Astrocyte (in vitro differentiated cells and primary cell): ENCODE results near the gene GINS3. TPM values are rescaled to one million over a fixed set of nuclear protein-coding genes. Genes with fewer than 3 reads are reported as not detected.

Experiments used
- DNase-seq: peaks from one replicate; pipeline ENCODE4 v3.0.0-alpha.2; 2010; ENCODE audit warnings: low read depth
- FAIRE-seq: peaks from 2 replicates; lab custom pipeline; 2011; peaks lifted over from hg19 to GRCh38; lab: Jason Lieb, UNC
- H2AFZ ChIP-seq: 2 replicates; pipeline ENCODE4 v1.6.0; 2012; ENCODE audit warnings: low read depth, low read length, inconsistent platforms
- H3K27ac ChIP-seq: 2 replicates; pipeline ENCODE4 v1.5.1; 2011; ENCODE audit warnings: low read depth, low read length, inconsistent platforms
- H3K27me3 ChIP-seq: 2 replicates; pipeline ENCODE4 v1.6.0; 2011; ENCODE audit warnings: low read length, inconsistent platforms; ENCODE audit not compliant: insufficient read depth
- H3K36me3 ChIP-seq: 2 replicates; pipeline ENCODE4 v1.5.1; 2011; ENCODE audit warnings: low read length, inconsistent platforms; ENCODE audit not compliant: insufficient read depth
- H3K4me1 ChIP-seq: 2 replicates; pipeline ENCODE4 v1.5.1; 2011; ENCODE audit warnings: low read length, inconsistent platforms; ENCODE audit not compliant: insufficient read depth
- H3K4me2 ChIP-seq: 2 replicates; pipeline ENCODE4 v1.6.0; 2012; ENCODE audit warnings: low read length, inconsistent platforms
- H3K4me3 ChIP-seq: 2 replicates; pipeline ENCODE4 v1.5.1; 2011; ENCODE audit warnings: low read depth, mild to moderate bottlenecking, low read length, inconsistent platforms; ENCODE audit not compliant: insufficient read depth
- H3K79me2 ChIP-seq: 2 replicates; pipeline ENCODE4 v1.6.0; 2012; ENCODE audit warnings: mild to moderate bottlenecking, low read length, inconsistent platforms; ENCODE audit not compliant: insufficient read depth
- H3K9ac ChIP-seq: 2 replicates; pipeline ENCODE4 v1.6.0; 2012; ENCODE audit warnings: mild to moderate bottlenecking, low read length, inconsistent platforms
- H3K9me3 ChIP-seq: 2 replicates; pipeline ENCODE4 v1.5.1; 2012; ENCODE audit warnings: low read depth, mild to moderate bottlenecking, low read length, inconsistent platforms; ENCODE audit not compliant: insufficient read depth
- H4K20me1 ChIP-seq: 2 replicates; pipeline ENCODE4 v1.6.0; 2012; ENCODE audit warnings: low read length, inconsistent platforms; ENCODE audit not compliant: insufficient read depth
- H3K27ac Mint-ChIP-seq: one replicate; pipeline ENCODE4 v1.8.0; 2021; ENCODE audit warnings: mild to moderate bottlenecking, mixed read lengths; ENCODE audit not compliant: unreplicated experiment
- H3K27me3 Mint-ChIP-seq: one replicate; pipeline ENCODE4 v1.8.0; 2021; ENCODE audit warnings: low read depth, mixed read lengths; ENCODE audit not compliant: unreplicated experiment
- H3K36me3 Mint-ChIP-seq: one replicate; pipeline ENCODE4 v1.8.0; 2021; ENCODE audit warnings: low read depth, mixed read lengths; ENCODE audit not compliant: unreplicated experiment
- H3K4me1 Mint-ChIP-seq: one replicate; pipeline ENCODE4 v1.8.0; 2021; ENCODE audit warnings: low read depth, mixed read lengths; ENCODE audit not compliant: unreplicated experiment
- H3K4me3 Mint-ChIP-seq: one replicate; pipeline ENCODE4 v1.8.0; 2021; ENCODE audit warnings: mild to moderate bottlenecking, moderate library complexity, mixed read lengths; ENCODE audit not compliant: unreplicated experiment
- H3K9me3 Mint-ChIP-seq: one replicate; pipeline ENCODE4 v1.8.0; 2021; ENCODE audit warnings: mild to moderate bottlenecking, mixed read lengths; ENCODE audit not compliant: unreplicated experiment
- CTCF ChIP-seq: IDR thresholded peaks from 2 replicates; pipeline ENCODE4 v1.5.1; 2011; ENCODE audit warnings: low read depth, mild to moderate bottlenecking, inconsistent platforms, low read length, moderate library complexity; ENCODE audit not compliant: insufficient read depth
- EZH2 ChIP-seq: IDR thresholded peaks from 2 replicates; pipeline ENCODE4 v1.6.1; 2012; ENCODE audit warnings: mild to moderate bottlenecking, low read length, inconsistent platforms; ENCODE audit not compliant: insufficient read depth
- total RNA-seq: library from RNA; stranded (reverse); gene quantifications from 2 replicates; pipeline ENCODE4 v1.2.1, GENCODE V29; 2021

GINS3 gene
- total RNA-seq, 1 donor from 2014 or later = 3.6 TPM

DNA sequence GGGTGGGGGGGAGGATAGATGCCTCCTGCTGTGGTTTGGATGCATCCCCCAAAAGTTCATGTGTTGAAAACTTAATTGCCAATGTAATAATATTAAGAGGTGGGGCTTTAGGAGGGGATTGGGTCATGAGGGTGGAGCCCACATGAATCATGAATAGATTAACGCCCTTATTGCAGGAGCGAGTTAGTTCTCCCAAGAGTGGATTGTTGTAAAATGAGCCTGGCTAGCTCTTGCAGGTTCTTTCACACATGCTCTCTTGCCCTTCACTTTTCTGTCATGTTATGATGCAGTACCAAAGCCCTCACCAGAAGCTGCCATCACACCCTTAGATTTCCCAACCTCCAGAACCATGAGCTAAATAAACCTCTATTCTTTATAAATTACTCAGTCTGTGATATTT is 52.0 kb downstream of the GINS3 start:
- Histone ChIP-seq H3K9ac (no peak overlapping the region), H4K20me1 (no peaks in the 10 kb centered on the region), H3K27me3 (peaks cover 15% of the 10 kb centered on the region), H3K4me1 (no peaks in the 10 kb centered on the region), H3K4me3 (no peak overlapping the region), H3K4me2 (no peak overlapping the region), H3K36me3 (no peaks in the 10 kb centered on the region), H3K79me2 (no peaks in the 10 kb centered on the region), H2AFZ (no peak overlapping the region), H3K9me3 (no peaks in the 10 kb centered on the region), H3K27ac (no peak overlapping the region)
- no peak for FAIRE-seq
- DNase-seq = no peak
- no peak for TF ChIP-seq CTCF
- no peak for TF ChIP-seq EZH2
- H3K36me3 Mint-ChIP-seq = peaks cover 2% of the 10 kb centered on the region
- no peak overlapping the region for H3K27ac Mint-ChIP-seq
- H3K4me1 Mint-ChIP-seq = no peaks in the 10 kb centered on the region
- H3K27me3 Mint-ChIP-seq = peaks cover 41% of the 10 kb centered on the region
- H3K9me3 Mint-ChIP-seq = no peaks in the 10 kb centered on the region
- H3K4me3 Mint-ChIP-seq = no peak overlapping the region

DNA sequence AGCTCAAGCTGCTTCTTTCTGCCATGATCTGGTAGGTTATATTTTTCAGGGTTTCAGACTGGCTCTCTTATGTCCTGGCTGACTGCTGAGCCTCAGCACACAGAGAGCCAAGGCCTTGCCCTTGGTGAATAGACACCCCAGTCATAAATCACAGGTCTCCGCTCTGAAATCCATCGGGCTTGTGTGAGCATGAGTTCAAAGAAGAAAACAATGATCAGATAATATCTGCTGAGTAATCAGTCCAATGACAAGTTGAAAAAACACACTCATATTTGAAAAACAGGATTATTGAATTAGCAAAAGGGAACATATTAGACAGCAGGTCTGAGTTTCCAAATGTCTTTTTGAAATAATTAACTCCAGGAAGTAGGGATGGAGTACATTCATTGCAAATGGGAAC is 56.6 kb downstream of the GINS3 start:
- Mint-ChIP-seq H3K4me1 (peaks cover 3% of the 10 kb centered on the region), H3K9me3 (no peaks in the 10 kb centered on the region), H3K27me3 (peaks cover 41% of the 10 kb centered on the region), H3K36me3 (no peaks in the 10 kb centered on the region), H3K27ac (no peak overlapping the region), H3K4me3 (no peak overlapping the region)
- Histone ChIP-seq H3K79me2 (no peaks in the 10 kb centered on the region), H2AFZ (no peak overlapping the region), H4K20me1 (no peaks in the 10 kb centered on the region), H3K9ac (no peak overlapping the region), H3K4me1 (no peaks in the 10 kb centered on the region), H3K4me2 (no peak overlapping the region), H3K9me3 (no peaks in the 10 kb centered on the region), H3K36me3 (no peaks in the 10 kb centered on the region), H3K27ac (no peak overlapping the region), H3K4me3 (no peak overlapping the region), H3K27me3 (peaks cover 20% of the 10 kb centered on the region)
- no peak for FAIRE-seq
- TF ChIP-seq CTCF (no peak), EZH2 (no peak)
- DNase-seq = no peak

GRCh38 chr16:58449306-58449705 is 57.0 kb downstream of the GINS3 start:
- no peak for FAIRE-seq
- no peak overlapping the region for H3K27ac Mint-ChIP-seq
- peaks cover 41% of the 10 kb centered on the region for H3K27me3 Mint-ChIP-seq
- no peak overlapping the region for H3K4me3 ChIP-seq
- TF ChIP-seq CTCF (no peak), EZH2 (no peak)
- H3K9ac ChIP-seq = no peak overlapping the region
- H3K4me2 ChIP-seq = no peak overlapping the region
- DNase-seq = no peak
- H2AFZ ChIP-seq = no peak overlapping the region
- no peaks in the 10 kb centered on the region for H4K20me1 ChIP-seq
- H3K36me3 Mint-ChIP-seq = no peaks in the 10 kb centered on the region
- peaks cover 19% of the 10 kb centered on the region for H3K27me3 ChIP-seq
- H3K9me3 ChIP-seq = no peaks in the 10 kb centered on the region
- H3K4me3 Mint-ChIP-seq = no peak overlapping the region
- H3K27ac ChIP-seq = no peak overlapping the region
- H3K4me1 Mint-ChIP-seq = peaks cover 3% of the 10 kb centered on the region
- H3K9me3 Mint-ChIP-seq = no peaks in the 10 kb centered on the region
- no peaks in the 10 kb centered on the region for H3K4me1 ChIP-seq
- H3K79me2 ChIP-seq = no peaks in the 10 kb centered on the region
- H3K36me3 ChIP-seq = no peaks in the 10 kb centered on the region
